Fibroblast of pulmonary artery (primary cell): Measurements from ENCODE around the gene PHLPP1.

Experiments
- DNase-seq: peaks from one replicate; pipeline ENCODE4 v3.0.0-alpha.2; 2010; ENCODE audit warnings: low read depth
- H3K4me3 ChIP-seq: replicated peaks from 2 replicates; pipeline ENCODE4 v1.5.1; 2011; ENCODE audit warnings: low read depth, mild to moderate bottlenecking, control low read depth, low read length, moderate library complexity
- TF ChIP-seq, protein P1 (sequence below): IDR thresholded peaks from 2 replicates; pipeline ENCODE4 v1.5.1; 2011; ENCODE audit warnings: mild to moderate bottlenecking, control low read depth, low read length, inconsistent platforms; ENCODE audit errors: missing control alignments

The PHLPP1 gene

DNA sequence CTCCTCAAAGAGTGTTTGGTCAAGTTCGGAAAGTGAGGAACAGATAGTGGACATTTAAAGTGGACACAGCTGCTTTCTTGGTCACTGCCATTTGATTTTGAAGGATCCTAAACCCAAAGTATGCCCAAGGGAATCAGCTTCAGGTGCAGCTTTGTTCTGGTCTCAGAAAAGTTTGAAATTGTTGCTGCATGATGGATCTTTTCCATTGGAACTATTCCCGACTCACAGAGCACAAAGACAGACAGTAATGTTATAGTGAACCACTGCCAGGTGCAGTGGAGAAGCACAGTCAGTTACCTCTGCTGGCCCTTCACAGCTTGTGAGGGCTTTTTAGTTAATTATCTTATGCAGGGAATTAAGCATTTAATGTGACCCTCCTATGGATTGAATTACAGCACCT, 301.7 kb downstream of the PHLPP1 start:
- H3K4me3 ChIP-seq: no peak overlapping the region
- no peak for DNase-seq
- TF ChIP-seq, protein P1, sequence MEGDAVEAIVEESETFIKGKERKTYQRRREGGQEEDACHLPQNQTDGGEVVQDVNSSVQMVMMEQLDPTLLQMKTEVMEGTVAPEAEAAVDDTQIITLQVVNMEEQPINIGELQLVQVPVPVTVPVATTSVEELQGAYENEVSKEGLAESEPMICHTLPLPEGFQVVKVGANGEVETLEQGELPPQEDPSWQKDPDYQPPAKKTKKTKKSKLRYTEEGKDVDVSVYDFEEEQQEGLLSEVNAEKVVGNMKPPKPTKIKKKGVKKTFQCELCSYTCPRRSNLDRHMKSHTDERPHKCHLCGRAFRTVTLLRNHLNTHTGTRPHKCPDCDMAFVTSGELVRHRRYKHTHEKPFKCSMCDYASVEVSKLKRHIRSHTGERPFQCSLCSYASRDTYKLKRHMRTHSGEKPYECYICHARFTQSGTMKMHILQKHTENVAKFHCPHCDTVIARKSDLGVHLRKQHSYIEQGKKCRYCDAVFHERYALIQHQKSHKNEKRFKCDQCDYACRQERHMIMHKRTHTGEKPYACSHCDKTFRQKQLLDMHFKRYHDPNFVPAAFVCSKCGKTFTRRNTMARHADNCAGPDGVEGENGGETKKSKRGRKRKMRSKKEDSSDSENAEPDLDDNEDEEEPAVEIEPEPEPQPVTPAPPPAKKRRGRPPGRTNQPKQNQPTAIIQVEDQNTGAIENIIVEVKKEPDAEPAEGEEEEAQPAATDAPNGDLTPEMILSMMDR: no peak

DNA sequence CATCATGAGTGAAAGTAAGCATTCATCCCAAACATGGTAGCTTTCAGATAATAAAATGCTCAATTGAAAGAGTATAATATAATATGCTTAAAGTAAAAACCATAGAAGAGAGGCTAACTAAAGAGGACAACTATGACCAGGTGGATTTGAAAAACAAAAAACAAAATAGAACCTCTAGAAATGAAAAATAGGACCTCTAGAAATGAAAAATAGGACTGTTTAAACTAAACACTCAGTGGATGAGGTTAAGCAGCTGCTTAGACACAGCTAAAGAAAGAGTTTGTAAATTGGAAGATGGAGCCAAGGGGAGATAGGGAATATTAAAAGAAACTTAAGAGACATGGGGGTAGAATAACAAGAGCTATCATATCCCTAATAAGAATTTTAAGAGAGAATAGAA, 302.6 kb downstream of the PHLPP1 start:
- DNase-seq: no peak
- H3K4me3 ChIP-seq: no peak overlapping the region
- TF ChIP-seq, protein P1: no peak

DNA sequence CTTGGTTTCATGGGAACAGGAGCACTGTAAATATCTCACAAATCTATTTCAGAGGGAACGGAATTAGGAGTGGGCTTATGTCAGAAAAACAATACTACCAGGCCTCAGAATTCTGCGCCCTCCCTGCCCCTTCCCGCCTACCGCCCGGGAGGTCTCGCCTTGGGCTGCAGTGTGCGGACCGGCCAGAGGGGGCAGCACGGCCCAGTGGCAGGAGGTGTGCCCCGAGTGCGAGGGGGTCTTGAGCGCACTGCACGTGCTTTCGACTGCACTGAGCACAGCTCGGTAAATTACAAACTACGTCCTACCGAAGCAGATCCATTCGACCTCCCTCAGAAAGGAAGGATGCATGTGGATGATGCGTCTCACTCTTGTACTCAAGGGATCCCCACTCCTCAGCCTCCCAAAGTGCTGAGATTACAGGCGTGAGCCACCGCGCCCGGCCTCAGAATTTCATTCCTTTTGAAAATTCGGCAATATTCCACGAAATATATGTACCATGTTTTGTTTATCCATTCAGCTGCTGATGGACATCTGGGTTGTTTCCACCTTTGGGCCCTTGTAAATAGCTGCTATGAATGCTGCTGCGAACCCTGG, 307.2 kb downstream of the PHLPP1 start:
- TF ChIP-seq, protein P1: peak; percentile 35
- DNase-seq: no peak
- no peak overlapping the region for H3K4me3 ChIP-seq

DNA sequence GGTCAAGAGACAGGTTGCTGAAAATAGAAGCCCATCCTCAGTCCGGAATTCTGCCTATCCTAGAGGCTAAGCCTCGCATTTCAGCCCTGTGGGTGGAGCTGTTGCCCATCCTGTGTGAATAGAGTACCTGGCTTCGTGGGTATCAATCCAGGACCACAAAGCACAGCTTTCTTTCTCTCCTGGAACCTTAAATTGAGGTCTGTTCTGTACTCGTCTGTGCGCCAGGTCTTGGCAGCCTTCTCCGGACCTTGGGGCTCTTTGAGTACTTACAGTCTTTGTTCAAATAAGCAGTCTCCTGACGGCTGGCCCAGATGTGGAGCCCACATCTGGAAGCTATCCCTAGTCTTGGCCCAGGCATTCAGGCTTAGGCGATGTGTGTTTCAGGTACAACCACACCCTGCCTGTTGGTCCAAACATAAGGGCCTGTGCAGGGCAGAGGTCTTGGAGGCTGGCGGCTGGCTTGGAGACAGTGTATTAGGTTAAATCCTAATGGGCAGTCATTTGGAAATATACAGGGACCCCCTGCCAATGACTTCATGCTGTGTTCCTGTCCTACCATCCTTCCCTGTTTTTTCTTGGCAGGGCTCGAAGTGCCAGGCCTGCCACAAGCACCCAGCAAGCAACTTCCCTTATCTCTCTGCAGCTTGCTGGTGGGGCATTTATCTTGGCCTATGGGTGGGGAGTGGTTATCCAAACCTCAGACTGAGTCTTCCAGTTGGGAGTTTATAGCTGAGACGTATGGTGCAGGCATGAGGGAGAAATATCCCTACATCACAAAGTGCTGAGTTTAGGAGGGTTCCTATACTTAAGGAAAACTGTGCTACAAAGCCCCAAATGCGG, 310.1 kb downstream of the PHLPP1 start:
- DNase-seq: peak; percentile 4
- TF ChIP-seq, protein P1: peak; percentile 15
- H3K4me3 ChIP-seq: no peak overlapping the region

DNA sequence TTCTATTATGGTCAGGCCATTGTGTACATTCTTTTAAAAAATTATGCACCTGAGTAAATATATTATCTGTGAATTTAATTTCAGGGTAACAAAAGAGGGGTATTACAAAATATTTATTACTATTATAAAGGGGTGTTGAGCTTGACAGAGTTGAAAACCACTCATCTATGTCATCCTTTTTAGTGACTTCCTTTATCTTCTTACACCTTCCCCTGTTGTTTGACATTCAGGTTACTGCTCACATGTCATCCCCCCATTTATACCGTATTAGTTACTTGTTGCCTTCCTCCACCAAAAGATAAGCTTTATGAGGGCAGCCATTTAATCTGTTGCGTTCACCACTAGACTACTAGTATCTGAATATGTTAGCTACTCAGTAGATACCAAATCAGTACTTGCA, 313.0 kb downstream of the PHLPP1 start:
- TF ChIP-seq, protein P1: no peak
- DNase-seq: no peak
- H3K4me3 ChIP-seq: no peak overlapping the region
